MM.1S (cell line): Measurements from ENCODE around the gene CCDC91.

Source experiments
- CTCF ChIP-seq: fragments of 300-600 bp; sonication (generic); IDR thresholded peaks from 2 replicates; pipeline ENCODE4 v1.5.1; 2016; ENCODE audit warnings: antibody characterized with exemption, low read length, mixed read lengths
- EZH2 ChIP-seq: fragments of 300-600 bp; sonication (generic); optimal IDR thresholded peaks from 2 replicates; pipeline ENCODE3; 2017; ENCODE audit warnings: low read depth, mild to moderate bottlenecking, antibody characterized with exemption, low read length, mixed read lengths

DNA sequence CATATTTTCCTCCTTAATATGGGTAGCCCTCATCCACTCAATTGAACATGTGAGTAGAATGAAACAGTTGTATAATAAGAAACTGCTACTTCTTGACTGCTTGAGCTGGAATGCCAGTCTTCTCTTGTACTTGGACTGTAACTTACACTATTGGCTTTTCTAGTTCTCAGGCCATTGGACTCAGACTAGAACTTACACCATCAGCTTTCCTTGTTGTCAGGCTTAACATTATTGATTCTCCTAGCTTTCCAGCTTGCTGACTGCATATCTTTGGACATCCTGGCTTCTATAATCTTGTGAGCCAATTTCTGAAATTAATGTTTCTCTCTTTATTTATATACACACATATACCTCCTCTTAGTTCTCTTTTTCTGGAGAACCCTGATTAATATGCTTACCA lies 24.8 kb downstream of the CCDC91 start:
- TF ChIP-seq CTCF (no peak), EZH2 (no peak)
